Panc1 (cell line): Measurements from ENCODE around the gene ZNF19. TPM values are rescaled to one million over a fixed set of nuclear protein-coding genes. Genes with fewer than 3 reads are reported as not detected.

Source experiments
- ATAC-seq: fragments of 200-7000 bp; cut with Tn5 transposase; 2 replicates; pipeline ENCODE4 v1.9.1; 2020; ENCODE audit warnings: mild to moderate bottlenecking, moderate library complexity
- BruUV-seq: library from RNA; stranded (reverse); fragments of 400-500 nt; replicated peaks from 2 replicates; lab custom pipeline; 2021; lab: Mats Ljungman, UMichigan
- CTCF ChIA-PET: fragments of 300-600 bp; sonication (Branson Sonifier 250); formaldehyde crosslinking; loops from one replicate; lab custom pipeline; 2022; ENCODE audit warnings: antibody characterized with exemption; lab: Charles Lee
- POLR2A ChIA-PET: fragments of 300-600 bp; sonication (Branson Sonifier 250); formaldehyde crosslinking; loops from one replicate; lab custom pipeline; 2022; ENCODE audit warnings: antibody characterized with exemption; lab: Charles Lee
- DNase-seq: peaks from one replicate; pipeline ENCODE4 v3.0.0-alpha.2; 2010; ENCODE audit warnings: low read depth, low spot score
- H3K27ac ChIP-seq: 2 replicates; pipeline ENCODE4 v1.5.1; 2011; ENCODE audit warnings: mild to moderate bottlenecking, low read length, inconsistent platforms
- H3K27me3 ChIP-seq: fragments of 200-500 bp; sonication (Bioruptor generic); 2 replicates; pipeline ENCODE4 v1.6.0; 2014; ENCODE audit warnings: low read length, inconsistent platforms; ENCODE audit not compliant: control insufficient read depth, insufficient read depth
- H3K36me3 ChIP-seq: fragments of 200-500 bp; sonication (Bioruptor generic); 2 replicates; pipeline ENCODE4 v1.5.1; 2014; ENCODE audit warnings: inconsistent platforms, mild to moderate bottlenecking, low read length, moderate library complexity; ENCODE audit not compliant: control insufficient read depth, insufficient read depth
- H3K4me1 ChIP-seq: 2 replicates; pipeline ENCODE4 v1.5.1; 2011; ENCODE audit warnings: inconsistent platforms, mild to moderate bottlenecking, low read length, moderate library complexity; ENCODE audit not compliant: control insufficient read depth, insufficient read depth
- H3K4me3 ChIP-seq, 2 experiments: 2 replicates each; pipeline ENCODE4 v1.5.1; 2011 to 2012; ENCODE audit warnings: low read depth in 2 of 2, low read length in 2 of 2, mild to moderate bottlenecking in 2 of 2, inconsistent platforms in 1 of 2, moderate library complexity in 1 of 2
- H3K9me3 ChIP-seq: fragments of 200-500 bp; sonication (Bioruptor generic); 2 replicates; pipeline ENCODE4 v1.5.1; 2014; ENCODE audit warnings: low read depth, mild to moderate bottlenecking, inconsistent platforms, low read length, moderate library complexity; ENCODE audit not compliant: control insufficient read depth, insufficient read depth
- POLR2AphosphoS5 ChIP-seq: IDR thresholded peaks from 2 replicates; pipeline ENCODE4 v1.6.1; 2012; ENCODE audit warnings: mild to moderate bottlenecking, low read depth, low read length, moderate library complexity
- SIN3A ChIP-seq: IDR thresholded peaks from 2 replicates; pipeline ENCODE4 v1.6.1; 2012; ENCODE audit warnings: low read depth, mild to moderate bottlenecking, low read length, moderate library complexity, borderline replicate concordance; ENCODE audit not compliant: insufficient read depth
- TCF7L2 ChIP-seq: IDR thresholded peaks from 2 replicates; pipeline ENCODE4 v1.6.1; 2011; ENCODE audit warnings: mild to moderate bottlenecking, low read depth, low read length, inconsistent platforms
- in situ Hi-C: cut with HindIII; loops from 2 replicates; pipeline ENCODE4 v1.10.0; 2016; ENCODE audit warnings: low sequenced_read_pairs, low pct_unique_long_range_greater_than_20kb
- intact Hi-C: fragments of 100-400 bp; cut with micrococcal nuclease; formaldehyde crosslinking; loops from one replicate; pipeline ENCODE4 v1.10.0; 2022; ENCODE audit not compliant: unreplicated experiment
- total RNA-seq: library from RNA; stranded (reverse); gene quantifications from one replicate; pipeline ENCODE4 v1.2.1, GENCODE V29; 2021; ENCODE audit not compliant: unreplicated experiment
- TF ChIP-seq, protein P1 (sequence below), 2 experiments: IDR thresholded peaks; 2 replicates each; pipeline ENCODE4 v1.6.1; 2011 to 2012; ENCODE audit warnings: low read depth in 2 of 2, control low read depth in 1 of 2, low read length in 1 of 2, mild to moderate bottlenecking in 1 of 2, moderate library complexity in 1 of 2; ENCODE audit not compliant: insufficient read depth in 1 of 2
- TF ChIP-seq, protein P2 (sequence below): fragments of 450-650 bp; IDR thresholded peaks from 2 replicates; pipeline ENCODE4 v1.5.1; 2017; ENCODE audit warnings: mild to moderate bottlenecking

The ZNF19 gene
- total RNA-seq, 1 experiment from 2014 or later: 2.5 TPM

DNA sequence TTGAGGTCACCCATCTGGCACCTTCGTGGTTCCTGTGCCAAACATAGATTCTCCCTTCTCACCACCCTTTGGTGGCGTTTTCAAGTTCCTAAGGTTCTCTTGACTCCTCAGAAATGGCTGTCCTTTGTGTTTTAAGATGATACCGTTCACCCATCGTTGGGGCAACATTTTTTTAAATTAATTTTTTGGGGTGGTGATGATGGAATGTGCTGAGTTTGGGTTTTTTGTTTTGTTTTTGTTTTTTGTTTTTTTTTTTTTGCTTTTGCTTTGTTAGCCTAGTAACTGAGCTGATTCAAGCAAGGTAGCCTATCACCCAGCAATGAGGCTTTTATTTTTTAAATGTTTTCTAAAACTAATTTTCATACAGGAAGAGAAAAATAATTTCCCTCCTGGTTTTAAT lies 39.7 kb upstream of the ZNF19 start:
- Histone ChIP-seq H3K27me3 (no peaks in the 10 kb centered on the region), H3K36me3 (no peaks in the 10 kb centered on the region), H3K4me3 (no peak overlapping the region), H3K27ac (no peak overlapping the region), H3K4me1 (peaks cover 12% of the 10 kb centered on the region), H3K9me3 (no peaks in the 10 kb centered on the region)
- in situ Hi-C loops (no loop called here), intact Hi-C loops (no loop called here)
- no peak for ATAC-seq
- TF ChIP-seq TCF7L2 (no peak), POLR2AphosphoS5 (no peak), SIN3A (no peak)
- TF ChIP-seq, protein P1, sequence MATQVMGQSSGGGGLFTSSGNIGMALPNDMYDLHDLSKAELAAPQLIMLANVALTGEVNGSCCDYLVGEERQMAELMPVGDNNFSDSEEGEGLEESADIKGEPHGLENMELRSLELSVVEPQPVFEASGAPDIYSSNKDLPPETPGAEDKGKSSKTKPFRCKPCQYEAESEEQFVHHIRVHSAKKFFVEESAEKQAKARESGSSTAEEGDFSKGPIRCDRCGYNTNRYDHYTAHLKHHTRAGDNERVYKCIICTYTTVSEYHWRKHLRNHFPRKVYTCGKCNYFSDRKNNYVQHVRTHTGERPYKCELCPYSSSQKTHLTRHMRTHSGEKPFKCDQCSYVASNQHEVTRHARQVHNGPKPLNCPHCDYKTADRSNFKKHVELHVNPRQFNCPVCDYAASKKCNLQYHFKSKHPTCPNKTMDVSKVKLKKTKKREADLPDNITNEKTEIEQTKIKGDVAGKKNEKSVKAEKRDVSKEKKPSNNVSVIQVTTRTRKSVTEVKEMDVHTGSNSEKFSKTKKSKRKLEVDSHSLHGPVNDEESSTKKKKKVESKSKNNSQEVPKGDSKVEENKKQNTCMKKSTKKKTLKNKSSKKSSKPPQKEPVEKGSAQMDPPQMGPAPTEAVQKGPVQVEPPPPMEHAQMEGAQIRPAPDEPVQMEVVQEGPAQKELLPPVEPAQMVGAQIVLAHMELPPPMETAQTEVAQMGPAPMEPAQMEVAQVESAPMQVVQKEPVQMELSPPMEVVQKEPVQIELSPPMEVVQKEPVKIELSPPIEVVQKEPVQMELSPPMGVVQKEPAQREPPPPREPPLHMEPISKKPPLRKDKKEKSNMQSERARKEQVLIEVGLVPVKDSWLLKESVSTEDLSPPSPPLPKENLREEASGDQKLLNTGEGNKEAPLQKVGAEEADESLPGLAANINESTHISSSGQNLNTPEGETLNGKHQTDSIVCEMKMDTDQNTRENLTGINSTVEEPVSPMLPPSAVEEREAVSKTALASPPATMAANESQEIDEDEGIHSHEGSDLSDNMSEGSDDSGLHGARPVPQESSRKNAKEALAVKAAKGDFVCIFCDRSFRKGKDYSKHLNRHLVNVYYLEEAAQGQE (IDR thresholded peaks at IDR 0.05; ENCODE audit: insufficient read depth in 1 of 2, low read depth in 2 of 2, low read length in 1 of 2): no peak
- TF ChIP-seq, protein P2, sequence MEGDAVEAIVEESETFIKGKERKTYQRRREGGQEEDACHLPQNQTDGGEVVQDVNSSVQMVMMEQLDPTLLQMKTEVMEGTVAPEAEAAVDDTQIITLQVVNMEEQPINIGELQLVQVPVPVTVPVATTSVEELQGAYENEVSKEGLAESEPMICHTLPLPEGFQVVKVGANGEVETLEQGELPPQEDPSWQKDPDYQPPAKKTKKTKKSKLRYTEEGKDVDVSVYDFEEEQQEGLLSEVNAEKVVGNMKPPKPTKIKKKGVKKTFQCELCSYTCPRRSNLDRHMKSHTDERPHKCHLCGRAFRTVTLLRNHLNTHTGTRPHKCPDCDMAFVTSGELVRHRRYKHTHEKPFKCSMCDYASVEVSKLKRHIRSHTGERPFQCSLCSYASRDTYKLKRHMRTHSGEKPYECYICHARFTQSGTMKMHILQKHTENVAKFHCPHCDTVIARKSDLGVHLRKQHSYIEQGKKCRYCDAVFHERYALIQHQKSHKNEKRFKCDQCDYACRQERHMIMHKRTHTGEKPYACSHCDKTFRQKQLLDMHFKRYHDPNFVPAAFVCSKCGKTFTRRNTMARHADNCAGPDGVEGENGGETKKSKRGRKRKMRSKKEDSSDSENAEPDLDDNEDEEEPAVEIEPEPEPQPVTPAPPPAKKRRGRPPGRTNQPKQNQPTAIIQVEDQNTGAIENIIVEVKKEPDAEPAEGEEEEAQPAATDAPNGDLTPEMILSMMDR: no peak
- CTCF ChIA-PET: interaction anchor here (0.6 kb wide), 1 partner anchor 45 kb away, joined by 5 read pairs; no protein-coding TSS in a partner anchor
- POLR2A ChIA-PET: interaction anchor here (0.6 kb wide), 2 partner anchors 68 to 1812 kb away, joined by 6 read pairs; no protein-coding TSS in a partner anchor
- BruUV-seq: no TSS peak
- no peak for DNase-seq

DNA sequence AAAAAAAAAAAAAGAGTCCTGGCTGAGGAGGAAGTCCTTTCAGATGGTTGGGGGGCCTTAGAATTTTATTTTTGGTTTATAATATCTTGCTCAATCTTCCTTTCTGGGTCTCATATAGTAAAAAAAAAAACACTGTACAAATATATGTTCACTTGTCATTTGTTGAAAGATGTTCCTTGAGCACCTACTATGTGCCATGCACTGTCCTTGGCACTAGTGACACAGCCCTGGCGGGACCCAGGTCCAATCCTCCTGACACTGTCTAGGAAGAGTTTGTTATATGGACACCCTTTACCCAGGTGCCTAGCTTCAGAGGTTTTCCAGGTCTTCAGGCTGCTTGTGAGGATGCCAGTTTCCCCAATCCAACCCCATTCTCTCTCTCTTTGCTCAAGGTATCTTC lies 39.1 kb upstream of the ZNF19 start:
- intact Hi-C loops: no loop called here
- no peak for TF ChIP-seq POLR2AphosphoS5
- TF ChIP-seq TCF7L2: no peak
- TF ChIP-seq, protein P1 (IDR thresholded peaks at IDR 0.05; ENCODE audit: insufficient read depth in 1 of 2, low read depth in 2 of 2, low read length in 1 of 2): no peak
- TF ChIP-seq SIN3A: no peak
- TF ChIP-seq, protein P2: no peak
- no TSS peak for BruUV-seq
- CTCF ChIA-PET: no interaction called here
- no peak for ATAC-seq
- POLR2A ChIA-PET: no interaction called here
- in situ Hi-C loops: no loop called here
- DNase-seq: no peak
- no peaks in the 10 kb centered on the region for H3K27me3 ChIP-seq
- no peaks in the 10 kb centered on the region for H3K9me3 ChIP-seq
- H3K36me3 ChIP-seq: no peaks in the 10 kb centered on the region
- H3K4me1 ChIP-seq: peaks cover 12% of the 10 kb centered on the region
- H3K4me3 ChIP-seq: no peak overlapping the region
- H3K27ac ChIP-seq: no peak overlapping the region
